Kidney (tissue), 14 donors: ENCODE data around the gene CACNG5. TPM values are rescaled to one million over a fixed set of nuclear protein-coding genes. Genes with fewer than 3 reads are reported as not detected.

Experiments
- DNase-seq, 5 donors: peaks; one replicate each; pipeline ENCODE4 v3.0.0-alpha.2; 2013 to 2020
- FAIRE-seq: peaks from 2 replicates; lab custom pipeline; 2012; peaks lifted over from hg19 to GRCh38; lab: Jason Lieb, UNC
- H3K27ac ChIP-seq, 2 donors: one replicate each; pipeline ENCODE4 v1.7.0; 2013; ENCODE audit warnings: low read depth in 2 of 2, low read length in 2 of 2, inconsistent platforms in 1 of 2
- H3K27me3 ChIP-seq: one replicate; pipeline ENCODE4 v1.7.1; 2013; ENCODE audit warnings: low read length, inconsistent platforms; ENCODE audit not compliant: control insufficient read depth, insufficient read depth
- H3K36me3 ChIP-seq, 3 donors: one replicate each; pipeline versions ENCODE4 v1.7.0 to v1.7.1; 2013; ENCODE audit warnings: low read length in 3 of 3, control low read depth in 1 of 3, inconsistent platforms in 1 of 3; ENCODE audit not compliant: insufficient read depth in 3 of 3, control insufficient read depth in 2 of 3
- H3K4me1 ChIP-seq, 3 donors: one replicate each; pipeline versions ENCODE4 v1.7.0 to v1.7.1; 2013; ENCODE audit warnings: low read length in 3 of 3, inconsistent platforms in 1 of 3, low read depth in 1 of 3; ENCODE audit not compliant: control insufficient read depth in 2 of 3, insufficient read depth in 2 of 3
- H3K4me3 ChIP-seq, 3 donors: one replicate each; pipeline versions ENCODE4 v1.7.0 to v1.8.1; 2013; ENCODE audit warnings: low read length in 3 of 3, control low read depth in 1 of 3, inconsistent platforms in 1 of 3
- H3K9ac ChIP-seq, 3 donors: one replicate each; pipeline versions ENCODE4 v1.7.0 to v1.7.1; 2013; ENCODE audit warnings: low read length in 3 of 3, control low read depth in 1 of 3, inconsistent platforms in 1 of 3
- H3K9me3 ChIP-seq, 3 donors: one replicate each; pipeline versions ENCODE4 v1.7.0 to v1.7.1; 2013; ENCODE audit warnings: low read length in 3 of 3, control low read depth in 1 of 3, inconsistent platforms in 1 of 3; ENCODE audit not compliant: control insufficient read depth in 2 of 3, insufficient read depth in 1 of 3
- intact Hi-C: fragments of 100-400 bp; cut with DNase I; formaldehyde crosslinking; loops from one replicate; pipeline ENCODE4 v1.11.1; 2022
- polyA plus RNA-seq: library from polyadenylated mRNA; stranded (reverse); fragments of 350-450 nt; fragmentation: Illumina TruSeq; extraction: RNeasy Lipid Tissue Mini Kit (QIAGEN cat#74804); gene quantifications from one replicate; pipeline ENCODE4 v1.2.3, GENCODE V29; 2014; ENCODE audit warnings: low read depth, low replicate concordance; ENCODE audit not compliant: insufficient read depth
- total RNA-seq: library from RNA; stranded (reverse); fragmentation: NEBNext Ultra II Directional; extraction: Animal tissue kit (Norgen Biotek cat#: 25700); gene quantifications from one replicate; pipeline ENCODE4 v1.2.1, GENCODE V29; 2021
- TF ChIP-seq, protein P1 (sequence below): IDR thresholded peaks from 3 replicates; pipeline ENCODE4 v1.5.1; 2012; ENCODE audit warnings: mild to moderate bottlenecking, moderate library complexity, borderline replicate concordance; ENCODE audit not compliant: insufficient read depth; ENCODE audit errors: extremely low read depth
- donor health status: control.
- donor health status: control.
- donor health status: control.
- donor health status: control.
- donor health status: control.
- donor health status: DM: yes; HTN: yes; CAD: no.
- donor health status: Normal renal cell carcinoma (clear cell type).

The CACNG5 gene
- total and polyA plus RNA-seq, 2 donors from 2014 or later: not detected

DNA sequence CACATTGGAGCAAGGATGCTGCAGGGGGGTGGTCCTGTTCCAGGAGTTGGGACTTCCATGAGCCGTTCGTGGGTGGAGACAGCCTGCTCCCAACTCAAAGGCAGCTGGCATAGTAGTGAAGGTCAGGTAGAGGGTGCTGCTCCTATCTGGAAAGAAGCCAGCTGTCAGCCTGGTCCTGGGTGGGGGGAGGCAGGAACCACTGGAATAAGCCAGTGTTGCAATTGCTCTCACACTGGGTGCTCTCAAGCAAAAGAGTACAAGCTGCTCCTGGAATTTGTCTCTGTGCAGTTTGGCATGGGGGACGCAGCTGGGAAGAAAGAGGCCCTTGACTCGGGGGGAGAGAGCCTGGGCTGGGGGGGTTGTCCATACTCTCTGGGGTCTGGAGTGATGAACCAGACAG is 8.7 kb downstream of the CACNG5 start:
- intact Hi-C loops: no loop called here
- H3K27me3 ChIP-seq: no peaks in the 10 kb centered on the region
- no peak overlapping the region for H3K9ac ChIP-seq
- H3K27ac ChIP-seq: no peak overlapping the region
- H3K4me1 ChIP-seq: no peaks in the 10 kb centered on the region
- no peak for DNase-seq
- no peaks in the 10 kb centered on the region for H3K36me3 ChIP-seq
- H3K9me3 ChIP-seq: peaks cover 0 to 3% (median 0%) of the 10 kb centered on the region in 3 donors
- TF ChIP-seq, protein P1, sequence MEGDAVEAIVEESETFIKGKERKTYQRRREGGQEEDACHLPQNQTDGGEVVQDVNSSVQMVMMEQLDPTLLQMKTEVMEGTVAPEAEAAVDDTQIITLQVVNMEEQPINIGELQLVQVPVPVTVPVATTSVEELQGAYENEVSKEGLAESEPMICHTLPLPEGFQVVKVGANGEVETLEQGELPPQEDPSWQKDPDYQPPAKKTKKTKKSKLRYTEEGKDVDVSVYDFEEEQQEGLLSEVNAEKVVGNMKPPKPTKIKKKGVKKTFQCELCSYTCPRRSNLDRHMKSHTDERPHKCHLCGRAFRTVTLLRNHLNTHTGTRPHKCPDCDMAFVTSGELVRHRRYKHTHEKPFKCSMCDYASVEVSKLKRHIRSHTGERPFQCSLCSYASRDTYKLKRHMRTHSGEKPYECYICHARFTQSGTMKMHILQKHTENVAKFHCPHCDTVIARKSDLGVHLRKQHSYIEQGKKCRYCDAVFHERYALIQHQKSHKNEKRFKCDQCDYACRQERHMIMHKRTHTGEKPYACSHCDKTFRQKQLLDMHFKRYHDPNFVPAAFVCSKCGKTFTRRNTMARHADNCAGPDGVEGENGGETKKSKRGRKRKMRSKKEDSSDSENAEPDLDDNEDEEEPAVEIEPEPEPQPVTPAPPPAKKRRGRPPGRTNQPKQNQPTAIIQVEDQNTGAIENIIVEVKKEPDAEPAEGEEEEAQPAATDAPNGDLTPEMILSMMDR: no peak
- FAIRE-seq: no peak
- H3K4me3 ChIP-seq: no peak overlapping the region

DNA sequence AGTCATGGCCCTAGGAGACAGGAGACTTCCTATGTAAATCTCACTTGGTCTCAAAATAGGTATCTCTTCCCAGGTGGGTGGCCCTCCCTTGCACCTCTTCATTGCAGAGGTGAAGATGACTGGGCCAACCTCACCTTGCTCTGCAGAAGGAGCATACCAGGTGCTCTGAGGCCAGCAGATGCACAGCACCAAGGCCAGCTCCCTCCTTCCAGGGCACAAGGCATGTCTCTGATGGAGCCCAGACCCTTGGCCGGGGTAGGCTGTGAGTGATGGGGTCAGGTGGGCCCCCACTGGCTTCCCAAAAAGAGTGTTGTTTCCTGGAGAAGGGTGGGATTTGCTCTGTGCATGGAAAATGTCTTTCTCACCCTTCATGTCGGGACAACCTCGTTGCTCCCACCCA is 12.8 kb downstream of the CACNG5 start:
- Histone ChIP-seq H3K27ac (no peak overlapping the region), H3K36me3 (no peaks in the 10 kb centered on the region), H3K9ac (no peak overlapping the region), H3K27me3 (no peaks in the 10 kb centered on the region), H3K9me3 (peaks cover 0 to 3% (median 0%) of the 10 kb centered on the region in 3 donors), H3K4me3 (no peak overlapping the region), H3K4me1 (no peaks in the 10 kb centered on the region)
- TF ChIP-seq, protein P1: no peak
- FAIRE-seq (no peak), DNase-seq (no peak)
- intact Hi-C loops: no loop called here

DNA sequence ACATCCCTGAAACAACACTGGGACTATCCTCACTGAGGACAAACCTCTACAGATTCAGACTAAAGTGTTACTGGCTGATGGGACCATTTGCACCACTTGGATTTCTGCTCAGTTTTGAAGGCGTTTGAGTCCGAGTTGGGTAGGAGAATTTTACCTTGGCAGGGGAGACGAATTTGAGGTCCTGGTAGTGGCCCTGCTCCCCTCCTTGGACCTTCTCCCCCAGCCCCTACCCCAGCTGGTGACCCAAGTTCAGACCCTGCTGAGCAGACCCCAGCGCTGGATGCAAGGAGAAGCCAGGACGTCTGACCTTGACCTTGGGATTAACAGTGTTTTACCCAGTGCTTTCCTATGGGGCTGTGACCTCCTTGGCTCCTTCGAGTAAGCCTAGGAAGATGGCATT is 13.6 kb downstream of the CACNG5 start:
- Histone ChIP-seq H3K27me3 (no peaks in the 10 kb centered on the region), H3K9ac (no peak overlapping the region), H3K36me3 (no peaks in the 10 kb centered on the region), H3K9me3 (peaks cover 0 to 3% (median 0%) of the 10 kb centered on the region in 3 donors), H3K4me1 (no peaks in the 10 kb centered on the region), H3K27ac (no peak overlapping the region), H3K4me3 (no peak overlapping the region)
- TF ChIP-seq, protein P1: no peak
- intact Hi-C loops: no loop called here
- DNase-seq (no peak), FAIRE-seq (no peak)
